ENCODE results near the gene ABCA12. TPM values are rescaled to one million over a fixed set of nuclear protein-coding genes. Genes with fewer than 3 reads are reported as not detected.
A peak's percentile ranks its signal among the peaks of the same experiment; 100 is the strongest.

Gene ABCA12
- total RNA-seq = 0.05 TPM in 1 of 2 replicates, not detected in the other
- polyA plus RNA-seq = not detected in 2 replicates
- polyA plus RNA-seq (2011; cell fraction: cytosol; rRNA removed) = under 0.01 TPM in 1 of 2 replicates, not detected in the other
- 0.01 and 0.03 TPM in 2 replicates for polyA plus RNA-seq (2011; cell fraction: nucleus; rRNA removed)
- 0.01 TPM in 2 replicates for polyA plus RNA-seq (2012)
- polyA minus RNA-seq = 0.05 TPM in 1 of 2 replicates, not detected in the other
- polyA minus RNA-seq (2011; cell fraction: cytosol; rRNA and poly(A)+ RNA removed) = not detected
- 0.05 TPM in 1 of 2 replicates, not detected in the other for polyA minus RNA-seq (2011; cell fraction: nucleus; rRNA and poly(A)+ RNA removed)
- Bru-seq, nascent RNA = percentile 3 among the genes with signal in this experiment
- BruChase-seq, experiment 1, labeled RNA remaining after a 6-hour chase = percentile 9 among the genes with signal in this experiment
- BruChase-seq, experiment 2, labeled RNA remaining after a 2-hour chase = percentile 7 among the genes with signal in this experiment
- long read RNA-seq = 0 reads

- H3K4me2 ChIP-seq (ENCODE audit: insufficient read depth, low read length) = no peak within 1 kb of the TSS
- POLR2A ChIA-PET = no interaction called here
- no peak within 1 kb of the TSS for H3K9ac ChIP-seq (replicated peaks; ENCODE audit: extremely low read depth, insufficient read depth, low read length)
- no peak within 1 kb of the TSS for H3K4me3 ChIP-seq (replicated peaks in 1 of 3; ENCODE audit: insufficient read depth in 1 of 3, low read depth in 1 of 3, low read length in 3 of 3)
- no peaks in the 10 kb centered on the region for H4K20me1 ChIP-seq (replicated peaks; ENCODE audit: control insufficient read depth, extremely low read depth, insufficient read depth, low read length)
- FAIRE-seq (no peak), DNase-seq (ENCODE audit: low read depth, low spot score) (no peak)
- no peak within 1 kb of the TSS for H2AFZ ChIP-seq (ENCODE audit: low read depth, low read length)
- dilution Hi-C loops (cut with MboI; ENCODE audit: extremely low pct_ligation_motif_present, low sequenced_read_pairs) (no loop called here), intact Hi-C loops (cut with micrococcal nuclease) (no loop called here)
- no TSS peak for BruUV-seq (replicated peaks)
- CTCF ChIA-PET = no interaction called here
- no peaks in the 10 kb centered on the region for H3K9me3 ChIP-seq (replicated peaks; ENCODE audit: control insufficient read depth, insufficient read depth, low read length)
- H3K27me3 ChIP-seq (ENCODE audit: control insufficient read depth in 2 of 2, insufficient read depth in 2 of 2, low read length in 2 of 2) = peaks cover 0 to 2% of the 10 kb centered on the region in 2 experiments
- H3K27ac ChIP-seq (ENCODE audit: insufficient read depth, low read depth, low read length) = no peak within 1 kb of the TSS
- H3K79me2 ChIP-seq (ENCODE audit: control insufficient read depth, insufficient read depth, low read length) = no peaks in the 10 kb centered on the region
- TF ChIP-seq POLR2A (IDR thresholded peaks at IDR 0.05; ENCODE audit: low read depth, low read length) = no peak
- TF ChIP-seq MYC (IDR thresholded peaks at IDR 0.05; ENCODE audit: low read depth, low read length) = no peak
- no peak for TF ChIP-seq GATA2 (IDR thresholded peaks at IDR 0.05; ENCODE audit: insufficient read depth, insufficient read length, low read depth, low read length)
- TF ChIP-seq MAX (IDR thresholded peaks at IDR 0.05; ENCODE audit: insufficient read depth, insufficient read length) = no peak
- no peaks in the 10 kb centered on the region for H3K36me3 ChIP-seq (ENCODE audit: control insufficient read depth in 2 of 2, extremely low read depth in 1 of 2, insufficient read depth in 2 of 2, low read length in 2 of 2)
- no peaks in the 10 kb centered on the region for H3K9me1 ChIP-seq (replicated peaks; ENCODE audit: control insufficient read depth, extremely low read depth, insufficient read depth, low read length)
- no peaks in the 10 kb centered on the region for H3K4me1 ChIP-seq (ENCODE audit: control insufficient read depth, extremely low read depth, insufficient read depth, low read length)
These were observed at the start of gene ABCA12 for GRCh38 chr2:215138479-215138878. ABCA12 (minus strand) TSS chr2:215138626; CDS start chr2:215138208, 418 bp downstream.

- H4K20me1 ChIP-seq (replicated peaks; ENCODE audit: control insufficient read depth, extremely low read depth, insufficient read depth, low read length) = no peaks in the 10 kb centered on the region
- H3K9me3 ChIP-seq (replicated peaks; ENCODE audit: control insufficient read depth, insufficient read depth, low read length) = no peaks in the 10 kb centered on the region
- POLR2A ChIA-PET = no interaction called here
- no peaks in the 10 kb centered on the region for H3K9me1 ChIP-seq (replicated peaks; ENCODE audit: control insufficient read depth, extremely low read depth, insufficient read depth, low read length)
- no peak overlapping the region for H3K9ac ChIP-seq (replicated peaks; ENCODE audit: extremely low read depth, insufficient read depth, low read length)
- no peak overlapping the region for H2AFZ ChIP-seq (ENCODE audit: low read depth, low read length)
- no TSS peak for BruUV-seq (replicated peaks)
- peak; percentile 20 for DNase-seq (ENCODE audit: low read depth, low spot score)
- CTCF ChIA-PET = interaction anchor here (0.7 to 1.2 kb wide), 3 partner anchors 14 to 463 kb away, joined by 3 to 5 read pairs (median 3); no protein-coding TSS in a partner anchor
- peaks cover 0 to 2% of the 10 kb centered on the region in 2 experiments for H3K27me3 ChIP-seq (ENCODE audit: control insufficient read depth in 2 of 2, insufficient read depth in 2 of 2, low read length in 2 of 2)
- intact Hi-C loops (cut with micrococcal nuclease) = no loop called here
- TF ChIP-seq MYC (IDR thresholded peaks at IDR 0.05; ENCODE audit: low read depth, low read length) = no peak
- TF ChIP-seq CTCF (IDR thresholded peaks at IDR 0.05; ENCODE audit: extremely low read depth in 1 of 2, insufficient read depth in 1 of 2, low read depth in 1 of 2, low read length in 2 of 2) = no peak
- peak; percentile 70 for TF ChIP-seq FOS (IDR thresholded peaks at IDR 0.05; ENCODE audit: borderline replicate concordance, insufficient read depth, low read length)
- no peak for TF ChIP-seq POLR2AphosphoS5 (IDR thresholded peaks at IDR 0.05; ENCODE audit: insufficient read depth, low read depth, low read length)
- TF ChIP-seq JUN (IDR thresholded peaks at IDR 0.05; ENCODE audit: borderline replicate concordance, insufficient read depth, insufficient read length, low read depth) = peak; percentile 23
- TF ChIP-seq MAX (IDR thresholded peaks at IDR 0.05; ENCODE audit: insufficient read depth, insufficient read length) = no peak
- no peak for TF ChIP-seq EZH2 (IDR thresholded peaks at IDR 0.05; ENCODE audit: borderline replicate concordance, low read depth, low read length, severe bottlenecking)
- peak; percentile 38 for TF ChIP-seq GATA2 (IDR thresholded peaks at IDR 0.05; ENCODE audit: insufficient read depth, insufficient read length, low read depth, low read length)
- no peak for TF ChIP-seq POLR2A (IDR thresholded peaks at IDR 0.05; ENCODE audit: low read depth, low read length)
- H3K27ac ChIP-seq (ENCODE audit: insufficient read depth, low read depth, low read length) = no peak overlapping the region
- H3K4me2 ChIP-seq (ENCODE audit: insufficient read depth, low read length) = no peak overlapping the region
- dilution Hi-C loops (cut with MboI; ENCODE audit: extremely low pct_ligation_motif_present, low sequenced_read_pairs) = no loop called here
- H3K4me3 ChIP-seq (replicated peaks in 1 of 3; ENCODE audit: insufficient read depth in 1 of 3, low read depth in 1 of 3, low read length in 3 of 3) = no peak overlapping the region
- FAIRE-seq = peak; percentile 38
- peaks cover 3% of the 10 kb centered on the region for H3K4me1 ChIP-seq (ENCODE audit: control insufficient read depth, extremely low read depth, insufficient read depth, low read length)
- H3K36me3 ChIP-seq (ENCODE audit: control insufficient read depth in 2 of 2, extremely low read depth in 1 of 2, insufficient read depth in 2 of 2, low read length in 2 of 2) = no peaks in the 10 kb centered on the region
- no peaks in the 10 kb centered on the region for H3K79me2 ChIP-seq (ENCODE audit: control insufficient read depth, insufficient read depth, low read length)
These were observed 49.7 kb upstream of the ABCA12 start for GRCh38 chr2:215188078-215188477.

Measured in endothelial cell of umbilical vein (primary cell).